Measurements from ENCODE around the gene SLC8A1.

Gene SLC8A1

GRCh38 chr2:40228310-40228709 is 223.6 kb downstream of the SLC8A1 start:
- no peak for DNase-seq (ENCODE audit: low read depth in 1 of 2, low spot score in 1 of 2)
- Histone ChIP-seq H3K4me3 (replicated peaks; ENCODE audit: insufficient read depth, low read length) (no peak overlapping the region), H3K27me3 (ENCODE audit: insufficient read depth, poor library complexity, severe bottlenecking) (no peaks in the 10 kb centered on the region), H3K27ac (replicated peaks) (no peak overlapping the region)
- TF ChIP-seq, protein P1, sequence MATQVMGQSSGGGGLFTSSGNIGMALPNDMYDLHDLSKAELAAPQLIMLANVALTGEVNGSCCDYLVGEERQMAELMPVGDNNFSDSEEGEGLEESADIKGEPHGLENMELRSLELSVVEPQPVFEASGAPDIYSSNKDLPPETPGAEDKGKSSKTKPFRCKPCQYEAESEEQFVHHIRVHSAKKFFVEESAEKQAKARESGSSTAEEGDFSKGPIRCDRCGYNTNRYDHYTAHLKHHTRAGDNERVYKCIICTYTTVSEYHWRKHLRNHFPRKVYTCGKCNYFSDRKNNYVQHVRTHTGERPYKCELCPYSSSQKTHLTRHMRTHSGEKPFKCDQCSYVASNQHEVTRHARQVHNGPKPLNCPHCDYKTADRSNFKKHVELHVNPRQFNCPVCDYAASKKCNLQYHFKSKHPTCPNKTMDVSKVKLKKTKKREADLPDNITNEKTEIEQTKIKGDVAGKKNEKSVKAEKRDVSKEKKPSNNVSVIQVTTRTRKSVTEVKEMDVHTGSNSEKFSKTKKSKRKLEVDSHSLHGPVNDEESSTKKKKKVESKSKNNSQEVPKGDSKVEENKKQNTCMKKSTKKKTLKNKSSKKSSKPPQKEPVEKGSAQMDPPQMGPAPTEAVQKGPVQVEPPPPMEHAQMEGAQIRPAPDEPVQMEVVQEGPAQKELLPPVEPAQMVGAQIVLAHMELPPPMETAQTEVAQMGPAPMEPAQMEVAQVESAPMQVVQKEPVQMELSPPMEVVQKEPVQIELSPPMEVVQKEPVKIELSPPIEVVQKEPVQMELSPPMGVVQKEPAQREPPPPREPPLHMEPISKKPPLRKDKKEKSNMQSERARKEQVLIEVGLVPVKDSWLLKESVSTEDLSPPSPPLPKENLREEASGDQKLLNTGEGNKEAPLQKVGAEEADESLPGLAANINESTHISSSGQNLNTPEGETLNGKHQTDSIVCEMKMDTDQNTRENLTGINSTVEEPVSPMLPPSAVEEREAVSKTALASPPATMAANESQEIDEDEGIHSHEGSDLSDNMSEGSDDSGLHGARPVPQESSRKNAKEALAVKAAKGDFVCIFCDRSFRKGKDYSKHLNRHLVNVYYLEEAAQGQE (IDR thresholded peaks at IDR 0.05; ENCODE audit: insufficient replicate concordance, low read depth): no peak
- TF ChIP-seq GABPA (IDR thresholded peaks at IDR 0.05; ENCODE audit: low read depth): no peak
- no peak for TF ChIP-seq SPI1 (IDR thresholded peaks at IDR 0.05; ENCODE audit: borderline replicate concordance, low read depth)
- TF ChIP-seq POLR2AphosphoS5 (IDR thresholded peaks at IDR 0.05; ENCODE audit: low read depth): no peak
- TF ChIP-seq, protein P2, sequence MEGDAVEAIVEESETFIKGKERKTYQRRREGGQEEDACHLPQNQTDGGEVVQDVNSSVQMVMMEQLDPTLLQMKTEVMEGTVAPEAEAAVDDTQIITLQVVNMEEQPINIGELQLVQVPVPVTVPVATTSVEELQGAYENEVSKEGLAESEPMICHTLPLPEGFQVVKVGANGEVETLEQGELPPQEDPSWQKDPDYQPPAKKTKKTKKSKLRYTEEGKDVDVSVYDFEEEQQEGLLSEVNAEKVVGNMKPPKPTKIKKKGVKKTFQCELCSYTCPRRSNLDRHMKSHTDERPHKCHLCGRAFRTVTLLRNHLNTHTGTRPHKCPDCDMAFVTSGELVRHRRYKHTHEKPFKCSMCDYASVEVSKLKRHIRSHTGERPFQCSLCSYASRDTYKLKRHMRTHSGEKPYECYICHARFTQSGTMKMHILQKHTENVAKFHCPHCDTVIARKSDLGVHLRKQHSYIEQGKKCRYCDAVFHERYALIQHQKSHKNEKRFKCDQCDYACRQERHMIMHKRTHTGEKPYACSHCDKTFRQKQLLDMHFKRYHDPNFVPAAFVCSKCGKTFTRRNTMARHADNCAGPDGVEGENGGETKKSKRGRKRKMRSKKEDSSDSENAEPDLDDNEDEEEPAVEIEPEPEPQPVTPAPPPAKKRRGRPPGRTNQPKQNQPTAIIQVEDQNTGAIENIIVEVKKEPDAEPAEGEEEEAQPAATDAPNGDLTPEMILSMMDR (IDR thresholded peaks at IDR 0.05; ENCODE audit: insufficient read depth, low read length): no peak

- DNase-seq (ENCODE audit: low read depth in 1 of 2, low spot score in 1 of 2): no peak
Measured at GRCh38 chr2:40227210-40227609, 224.7 kb downstream of the SLC8A1 start.

DNA sequence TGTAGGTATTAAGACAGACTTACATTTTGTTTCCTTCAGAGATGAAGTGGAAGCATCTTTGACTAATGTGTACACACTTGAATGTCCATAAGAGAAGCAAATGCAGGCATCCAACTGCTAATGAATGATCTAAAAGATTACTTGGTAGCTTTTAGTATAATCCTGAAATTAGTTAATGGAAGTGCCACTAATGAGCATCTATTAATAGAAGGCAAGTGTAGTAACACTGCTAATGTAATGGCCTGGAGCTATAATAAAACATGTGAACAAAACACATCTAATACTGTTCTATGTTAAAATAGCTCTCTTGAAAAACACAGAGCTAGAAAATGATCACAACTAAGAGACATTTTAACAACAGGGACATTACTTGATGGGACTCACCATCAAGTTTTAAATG is 225.3 kb downstream of the SLC8A1 start:
- TF ChIP-seq, protein P2 (IDR thresholded peaks at IDR 0.05; ENCODE audit: insufficient read depth, low read length): no peak
- TF ChIP-seq GABPA (IDR thresholded peaks at IDR 0.05; ENCODE audit: low read depth) (no peak), SPI1 (IDR thresholded peaks at IDR 0.05; ENCODE audit: borderline replicate concordance, low read depth) (no peak), POLR2AphosphoS5 (IDR thresholded peaks at IDR 0.05; ENCODE audit: low read depth) (no peak)
- TF ChIP-seq, protein P1 (IDR thresholded peaks at IDR 0.05; ENCODE audit: insufficient replicate concordance, low read depth): no peak
- no peak overlapping the region for H3K27ac ChIP-seq (replicated peaks)

More at GRCh38 chr2:40227210-40227609, 224.7 kb downstream of the SLC8A1 start:
- H3K4me3 ChIP-seq (replicated peaks; ENCODE audit: insufficient read depth, low read length): no peak overlapping the region
- no peak overlapping the region for H3K27ac ChIP-seq (replicated peaks)
- TF ChIP-seq POLR2AphosphoS5 (IDR thresholded peaks at IDR 0.05; ENCODE audit: low read depth): no peak
- no peak for TF ChIP-seq SPI1 (IDR thresholded peaks at IDR 0.05; ENCODE audit: borderline replicate concordance, low read depth)
- no peak for TF ChIP-seq GABPA (IDR thresholded peaks at IDR 0.05; ENCODE audit: low read depth)
- TF ChIP-seq, protein P1 (IDR thresholded peaks at IDR 0.05; ENCODE audit: insufficient replicate concordance, low read depth): no peak
- TF ChIP-seq, protein P2 (IDR thresholded peaks at IDR 0.05; ENCODE audit: insufficient read depth, low read length): no peak
- no peaks in the 10 kb centered on the region for H3K27me3 ChIP-seq (ENCODE audit: insufficient read depth, poor library complexity, severe bottlenecking)

More for the DNA sequence above, 225.3 kb downstream of the SLC8A1 start:
- Histone ChIP-seq H3K27me3 (ENCODE audit: insufficient read depth, poor library complexity, severe bottlenecking) (no peaks in the 10 kb centered on the region), H3K4me3 (replicated peaks; ENCODE audit: insufficient read depth, low read length) (no peak overlapping the region)
- no peak for DNase-seq (ENCODE audit: low read depth in 1 of 2, low spot score in 1 of 2)

All from HL-60 (cell line).